Measurements from ENCODE around the gene TMEM269.

The TMEM269 gene

GRCh38 chr1:42848823-42849537 is 64.2 kb downstream of the TMEM269 start:
- no peak for DNase-seq (ENCODE audit: low read depth)

- no peak for DNase-seq (ENCODE audit: low read depth)
Measured at GRCh38 chr1:42849944-42850343, 65.2 kb downstream of the TMEM269 start.
